ENCODE results near the gene MYOM3. TPM values are rescaled to one million over a fixed set of nuclear protein-coding genes. Genes with fewer than 3 reads are reported as not detected.

MYOM3 gene
- total RNA-seq, 1 donor from 2014 or later: 0.70 TPM

GRCh38 chr1:24027838-24028468 is 84.0 kb downstream of the MYOM3 start:
- H3K27me3 Mint-ChIP-seq (ENCODE audit: low read depth): no peaks in the 10 kb centered on the region
- H3K4me1 Mint-ChIP-seq (ENCODE audit: low read depth): peaks cover 9% of the 10 kb centered on the region
- peak; percentile 88 for TF ChIP-seq CTCF (IDR thresholded peaks at IDR 0.05)
- H3K36me3 Mint-ChIP-seq (ENCODE audit: low read depth): no peaks in the 10 kb centered on the region
- H3K27ac Mint-ChIP-seq (ENCODE audit: unreplicated experiment): no peak overlapping the region
- no peaks in the 10 kb centered on the region for H3K9me3 Mint-ChIP-seq (ENCODE audit: low read depth)
- DNase-seq (ENCODE audit: low spot score): no peak
- H3K4me3 Mint-ChIP-seq (ENCODE audit: unreplicated experiment): no peak overlapping the region

GRCh38 chr1:24022581-24023361 is 89.2 kb downstream of the MYOM3 start:
- no peak for DNase-seq (ENCODE audit: low spot score)
- H3K4me1 Mint-ChIP-seq (ENCODE audit: low read depth): peaks cover 53% of the 10 kb centered on the region
- no peak for TF ChIP-seq CTCF (IDR thresholded peaks at IDR 0.05)
- H3K27me3 Mint-ChIP-seq (ENCODE audit: low read depth): no peaks in the 10 kb centered on the region
- H3K9me3 Mint-ChIP-seq (ENCODE audit: low read depth): no peaks in the 10 kb centered on the region
- H3K27ac Mint-ChIP-seq (ENCODE audit: unreplicated experiment): peak overlapping the region; percentile 92
- no peaks in the 10 kb centered on the region for H3K36me3 Mint-ChIP-seq (ENCODE audit: low read depth)
- H3K4me3 Mint-ChIP-seq (ENCODE audit: unreplicated experiment): peak overlapping the region; percentile 1

- TF ChIP-seq CTCF (IDR thresholded peaks at IDR 0.05): no peak
- no peak overlapping the region for H3K4me3 Mint-ChIP-seq (ENCODE audit: unreplicated experiment)
- H3K9me3 Mint-ChIP-seq (ENCODE audit: low read depth): no peaks in the 10 kb centered on the region
- peak overlapping the region; percentile 92 for H3K27ac Mint-ChIP-seq (ENCODE audit: unreplicated experiment)
- H3K27me3 Mint-ChIP-seq (ENCODE audit: low read depth): no peaks in the 10 kb centered on the region
- peaks cover 64% of the 10 kb centered on the region for H3K4me1 Mint-ChIP-seq (ENCODE audit: low read depth)
- no peak for DNase-seq (ENCODE audit: low spot score)
- no peaks in the 10 kb centered on the region for H3K36me3 Mint-ChIP-seq (ENCODE audit: low read depth)
Observed at GRCh38 chr1:24021403-24022266, 90.3 kb downstream of the MYOM3 start.

GRCh38 chr1:24020470-24020869 is 91.5 kb downstream of the MYOM3 start:
- H3K4me1 Mint-ChIP-seq (ENCODE audit: low read depth): peaks cover 75% of the 10 kb centered on the region
- no peaks in the 10 kb centered on the region for H3K27me3 Mint-ChIP-seq (ENCODE audit: low read depth)
- H3K4me3 Mint-ChIP-seq (ENCODE audit: unreplicated experiment): no peak overlapping the region
- no peaks in the 10 kb centered on the region for H3K9me3 Mint-ChIP-seq (ENCODE audit: low read depth)
- TF ChIP-seq CTCF (IDR thresholded peaks at IDR 0.05): no peak
- H3K36me3 Mint-ChIP-seq (ENCODE audit: low read depth): no peaks in the 10 kb centered on the region
- DNase-seq (ENCODE audit: low spot score): no peak
- H3K27ac Mint-ChIP-seq (ENCODE audit: unreplicated experiment): peak overlapping the region; percentile 91

- H3K4me1 Mint-ChIP-seq (ENCODE audit: low read depth): peaks cover 79% of the 10 kb centered on the region
- no peaks in the 10 kb centered on the region for H3K9me3 Mint-ChIP-seq (ENCODE audit: low read depth)
- TF ChIP-seq CTCF (IDR thresholded peaks at IDR 0.05): no peak
- H3K27ac Mint-ChIP-seq (ENCODE audit: unreplicated experiment): peak overlapping the region; percentile 91
- H3K36me3 Mint-ChIP-seq (ENCODE audit: low read depth): no peaks in the 10 kb centered on the region
- H3K27me3 Mint-ChIP-seq (ENCODE audit: low read depth): no peaks in the 10 kb centered on the region
- H3K4me3 Mint-ChIP-seq (ENCODE audit: unreplicated experiment): no peak overlapping the region
- DNase-seq (ENCODE audit: low spot score): no peak
Observed at GRCh38 chr1:24020025-24020424, 91.9 kb downstream of the MYOM3 start.
